Stomach (tissue), 9 donors: ENCODE measurements around the gene STAMBPL1. TPM values are rescaled to one million over a fixed set of nuclear protein-coding genes. Genes with fewer than 3 reads are reported as not detected.
A peak's percentile ranks its signal among the peaks of the same experiment; 100 is the strongest.

Source experiments
- DNase-seq, 2 donors: peaks; one replicate each; pipeline versions ENCODE4 v3.0.0 to v3.0.0-alpha.2; 2013 to 2019
- H3K27ac ChIP-seq, 5 donors: fragments of 200-600 bp in 4 of 5; sonication (generic) in 4 of 5; one replicate each; pipeline ENCODE4 v1.5.1; 2013 to 2019; ENCODE audit warnings: mild to moderate bottlenecking in 1 of 5, moderate library complexity in 1 of 5
- H3K27me3 ChIP-seq, 3 donors: fragments of 200-600 bp; sonication (generic); one replicate each; pipeline ENCODE4 v1.5.1; 2017 to 2019; ENCODE audit warnings: mixed run types in 1 of 3
- H3K36me3 ChIP-seq, 4 donors: fragments of 200-600 bp; sonication (generic); 1 replicate in 3 of 4; 2 replicates in 1 of 4; pipeline ENCODE4 v1.5.1; 2016 to 2019
- H3K4me1 ChIP-seq, 4 donors: fragments of 200-600 bp; sonication (generic); one replicate each; pipeline ENCODE4 v1.5.1; 2016 to 2019
- H3K4me3 ChIP-seq, 4 donors: fragments of 200-600 bp; sonication (generic) in 3 of 4; one replicate each; pipeline ENCODE4 v1.5.1; 2016 to 2019; ENCODE audit warnings: mild to moderate bottlenecking in 1 of 4
- H3K9me3 ChIP-seq, 4 donors: fragments of 200-600 bp; sonication (generic); one replicate each; pipeline ENCODE4 v1.5.1; 2016 to 2019
- CTCF ChIP-seq, 7 experiments: fragments of 450-650 bp in 4 of 7; fragments of 200-600 bp in 3 of 7; sonication (generic) in 3 of 7; IDR thresholded peaks; one replicate each; pipeline ENCODE4 v1.5.1; 2016 to 2019; ENCODE audit warnings: antibody characterized with exemption in 7 of 7, control low read depth in 2 of 7, mild to moderate bottlenecking in 1 of 7
- EP300 ChIP-seq: sonication (generic); formaldehyde crosslinking; IDR thresholded peaks from one replicate; pipeline ENCODE4 v1.6.1; 2017; ENCODE audit warnings: antibody characterized with exemption
- POLR2A ChIP-seq, 4 donors: fragments of 450-650 bp; IDR thresholded peaks; one replicate each; pipeline ENCODE4 v1.6.1; 2016; ENCODE audit warnings: antibody characterized with exemption in 4 of 4, control low read depth in 2 of 4, mild to moderate bottlenecking in 1 of 4, moderate library complexity in 1 of 4
- POLR2AphosphoS5 ChIP-seq, 3 donors: sonication (generic); formaldehyde crosslinking; IDR thresholded peaks; one replicate each; pipeline ENCODE4 v1.6.1; 2016; ENCODE audit warnings: antibody characterized with exemption in 3 of 3
- WGBS, 5 donors: extraction: QIAGEN DNeasy Blood & Tissue Kit in 3 of 5; methylation state at CpG; one replicate each; pipeline versions ENCODE4 v1.1.5 to v1.1.7; 2013 to 2018; 5-methylcytosine and 5-hydroxymethylcytosine counted together
- intact Hi-C: fragments of 100-400 bp; cut with DNase I; formaldehyde crosslinking; loops from one replicate; pipeline ENCODE4 v1.15.1; 2023; ENCODE audit warnings: low total_unique reads
- polyA plus RNA-seq, 3 donors: library from polyadenylated mRNA; stranded (reverse); fragments of 200-250 nt; gene quantifications; one replicate each; pipeline ENCODE4 v1.2.3, GENCODE V29; 2013
- total RNA-seq, 5 donors: library from RNA; depleted of rRNA; stranded (reverse); fragments of >200 nt; gene quantifications; one replicate each; pipeline versions ENCODE4 v1.1.0 to v1.2.3, GENCODE V29; 2014 to 2016
- donor health status: healthy with polysubstance abuse.
- donor health status: Bipolar disorder and iron deficiency.
- donor health status: healthy.

The STAMBPL1 gene
- total and polyA plus RNA-seq, 8 donors = 3.2 to 40.8 (median 8.4) TPM

DNA sequence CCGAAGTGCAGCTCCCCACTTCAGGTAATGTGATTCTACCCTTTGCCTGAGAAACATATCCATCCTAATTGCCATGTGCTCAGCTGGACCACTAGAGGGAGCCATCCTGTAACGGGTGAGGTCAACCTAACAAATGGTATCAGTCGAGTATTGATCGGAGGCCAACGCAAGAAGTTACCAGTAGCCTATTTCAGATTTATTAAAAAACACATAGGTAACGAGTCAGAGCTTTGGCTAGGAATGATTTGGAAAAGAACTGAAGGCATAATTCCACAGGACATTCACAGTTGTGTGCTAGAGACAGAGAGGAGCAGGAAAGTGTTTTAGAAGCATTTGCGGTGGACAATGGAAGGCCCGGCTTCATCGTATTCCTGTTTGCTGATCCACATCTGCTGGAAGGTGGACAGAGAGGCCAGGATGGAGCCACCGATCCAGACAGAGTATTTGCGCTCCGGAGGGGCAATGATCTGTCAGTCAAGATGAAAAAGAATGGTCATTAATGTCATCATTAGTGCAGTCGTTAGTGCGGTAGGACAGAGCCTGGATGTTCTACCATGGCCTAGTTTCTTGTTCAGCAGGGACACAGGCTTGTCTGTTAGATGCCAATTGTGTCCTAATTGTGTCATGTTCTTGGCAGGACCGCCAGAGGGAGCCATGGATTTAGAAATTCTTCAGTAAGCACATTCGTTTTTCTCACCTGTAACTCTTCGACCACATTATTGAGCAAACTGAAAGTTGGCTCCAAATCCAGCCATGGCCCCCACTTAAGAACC lies 55.0 kb downstream of the STAMBPL1 start:
- Histone ChIP-seq H3K4me3 (peak overlapping the region in 2 of 4 donors; percentile 11 to 24), H3K4me1 (peaks cover 13 to 31% (median 16%) of the 10 kb centered on the region in 4 donors), H3K9me3 (no peaks in the 10 kb centered on the region), H3K27me3 (no peaks in the 10 kb centered on the region), H3K27ac (peak overlapping the region in 4 of 5 donors; percentile 58 to 74 (median 66)), H3K36me3 (peaks cover 4 to 50% (median 39%) of the 10 kb centered on the region in 4 donors)
- intact Hi-C loops = loop anchor here (5.0 kb wide), 1 partner anchor 98 kb away; no protein-coding TSS in a partner anchor
- TF ChIP-seq EP300 = no peak
- peak in 5 of 7 experiments; percentile 73 to 78 (median 76) for TF ChIP-seq CTCF (IDR thresholded peaks at IDR 0.05)
- TF ChIP-seq POLR2AphosphoS5 (IDR thresholded peaks at IDR 0.05) = peak; percentile 42 to 72 (median 46)
- TF ChIP-seq POLR2A (IDR thresholded peaks at IDR 0.05) = no peak
- peak; percentile 83 to 92 for DNase-seq
- 22 to 32% (median 28%) methylated on average over 17 of the region's 17 CpGs for WGBS, 5 donors

- Histone ChIP-seq H3K27ac (peak overlapping the region in 3 of 5 donors; percentile 59 to 74 (median 73)), H3K4me1 (peaks cover 13 to 38% (median 17%) of the 10 kb centered on the region in 4 donors), H3K36me3 (peaks cover 7 to 66% (median 53%) of the 10 kb centered on the region in 4 donors), H3K9me3 (no peaks in the 10 kb centered on the region), H3K27me3 (no peaks in the 10 kb centered on the region), H3K4me3 (no peak overlapping the region)
- no peak for TF ChIP-seq EP300
- no peak for TF ChIP-seq POLR2AphosphoS5 (IDR thresholded peaks at IDR 0.05)
- TF ChIP-seq POLR2A (IDR thresholded peaks at IDR 0.05) = no peak
- no peak for TF ChIP-seq CTCF (IDR thresholded peaks at IDR 0.05)
- WGBS, 5 donors = 75 to 88% (median 78%) methylated on average over 3 of the region's 3 CpGs
- DNase-seq = no peak
- intact Hi-C loops = no loop called here
Measured at GRCh38 chr10:88936656-88937055, 56.6 kb downstream of the STAMBPL1 start.

DNA sequence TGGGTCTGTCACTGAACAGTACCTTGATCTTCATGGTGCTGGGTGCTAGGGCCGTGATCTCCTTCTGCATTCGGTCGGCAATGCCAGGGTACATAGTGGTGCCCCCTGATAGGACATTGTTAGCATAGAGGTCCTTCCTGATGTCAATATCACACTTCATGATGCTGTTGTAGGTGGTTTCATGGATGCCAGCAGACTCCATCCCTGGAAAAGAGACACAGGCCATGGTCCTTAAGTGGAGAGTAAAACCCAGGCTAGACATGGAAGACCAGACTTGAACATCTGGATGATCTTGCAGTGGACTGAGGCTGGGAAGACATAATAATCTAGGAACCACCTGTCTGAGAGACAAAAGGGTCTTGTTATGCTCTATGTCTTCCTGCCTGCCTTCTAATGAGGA lies 58.0 kb downstream of the STAMBPL1 start:
- H3K27me3 ChIP-seq = no peaks in the 10 kb centered on the region
- H3K36me3 ChIP-seq = peaks cover 17 to 79% (median 63%) of the 10 kb centered on the region in 4 donors
- peak overlapping the region in 2 of 5 donors; percentile 21 to 50 for H3K27ac ChIP-seq
- WGBS, 5 donors = 68 to 96% (median 93%) methylated on average over 3 of the region's 3 CpGs
- no peaks in the 10 kb centered on the region for H3K9me3 ChIP-seq
- intact Hi-C loops = no loop called here
- H3K4me3 ChIP-seq = no peak overlapping the region
- H3K4me1 ChIP-seq = peaks cover 5 to 38% (median 14%) of the 10 kb centered on the region in 4 donors
- DNase-seq = no peak
- no peak for TF ChIP-seq POLR2A (IDR thresholded peaks at IDR 0.05)
- no peak for TF ChIP-seq EP300
- TF ChIP-seq POLR2AphosphoS5 (IDR thresholded peaks at IDR 0.05) = no peak
- TF ChIP-seq CTCF (IDR thresholded peaks at IDR 0.05) = no peak

GRCh38 chr10:88938938-88939337 lies 58.9 kb downstream of the STAMBPL1 start:
- 74 to 98% (median 94%) methylated on average over 2 of the region's 2 CpGs for WGBS, 5 donors
- H3K4me1 ChIP-seq = peaks cover 5 to 46% (median 16%) of the 10 kb centered on the region in 4 donors
- no peak for TF ChIP-seq POLR2AphosphoS5 (IDR thresholded peaks at IDR 0.05)
- no peak for TF ChIP-seq EP300
- no peak for TF ChIP-seq CTCF (IDR thresholded peaks at IDR 0.05)
- TF ChIP-seq POLR2A (IDR thresholded peaks at IDR 0.05) = no peak
- no peak for DNase-seq
- H3K27me3 ChIP-seq = no peaks in the 10 kb centered on the region
- intact Hi-C loops = no loop called here
- peaks cover 17 to 88% (median 70%) of the 10 kb centered on the region in 4 donors for H3K36me3 ChIP-seq
- peak overlapping the region in 2 of 5 donors; percentile 46 to 50 for H3K27ac ChIP-seq
- H3K9me3 ChIP-seq = no peaks in the 10 kb centered on the region
- H3K4me3 ChIP-seq = no peak overlapping the region
